NOMO-1 (cell line): ENCODE measurements around the gene CWC27.

Source experiments
- DNase-seq, 2 experiments: peaks; one replicate each; lab custom pipeline; 2025; ENCODE audit not compliant: unreplicated experiment in 2 of 2; lab: John Stamatoyannopoulos, UW

The CWC27 gene

GRCh38 chr5:65030056-65030455, 261.3 kb downstream of the CWC27 start:
- DNase-seq, result no peak

GRCh38 chr5:65032250-65032649, 263.5 kb downstream of the CWC27 start:
- DNase-seq, result no peak

GRCh38 chr5:65034029-65034812, 265.5 kb downstream of the CWC27 start:
- DNase-seq, result no peak

DNA sequence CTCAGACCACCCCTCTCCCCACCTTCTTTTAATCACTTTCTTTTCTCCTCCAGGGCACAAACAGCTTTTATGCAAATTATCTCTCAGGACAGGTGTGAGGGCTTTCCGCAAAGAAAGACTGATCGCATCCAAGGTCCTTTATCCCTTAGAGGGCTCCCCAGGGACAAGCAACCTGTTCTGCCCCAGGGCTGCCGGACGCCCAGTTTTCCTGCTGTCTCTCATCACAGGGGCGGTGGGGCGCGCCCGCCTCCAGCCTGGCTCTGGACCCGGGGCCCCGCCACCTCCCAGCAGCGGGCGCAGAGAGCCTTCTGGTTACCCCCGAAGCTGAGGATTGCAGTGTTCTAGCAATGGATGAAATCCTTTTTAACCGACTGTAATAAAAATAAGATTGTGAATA, 266.1 kb downstream of the CWC27 start:
- no peak for DNase-seq

- DNase-seq, result peak; percentile 74 to 85
Measured at GRCh38 chr5:65035211-65036206, 266.8 kb downstream of the CWC27 start.

DNA sequence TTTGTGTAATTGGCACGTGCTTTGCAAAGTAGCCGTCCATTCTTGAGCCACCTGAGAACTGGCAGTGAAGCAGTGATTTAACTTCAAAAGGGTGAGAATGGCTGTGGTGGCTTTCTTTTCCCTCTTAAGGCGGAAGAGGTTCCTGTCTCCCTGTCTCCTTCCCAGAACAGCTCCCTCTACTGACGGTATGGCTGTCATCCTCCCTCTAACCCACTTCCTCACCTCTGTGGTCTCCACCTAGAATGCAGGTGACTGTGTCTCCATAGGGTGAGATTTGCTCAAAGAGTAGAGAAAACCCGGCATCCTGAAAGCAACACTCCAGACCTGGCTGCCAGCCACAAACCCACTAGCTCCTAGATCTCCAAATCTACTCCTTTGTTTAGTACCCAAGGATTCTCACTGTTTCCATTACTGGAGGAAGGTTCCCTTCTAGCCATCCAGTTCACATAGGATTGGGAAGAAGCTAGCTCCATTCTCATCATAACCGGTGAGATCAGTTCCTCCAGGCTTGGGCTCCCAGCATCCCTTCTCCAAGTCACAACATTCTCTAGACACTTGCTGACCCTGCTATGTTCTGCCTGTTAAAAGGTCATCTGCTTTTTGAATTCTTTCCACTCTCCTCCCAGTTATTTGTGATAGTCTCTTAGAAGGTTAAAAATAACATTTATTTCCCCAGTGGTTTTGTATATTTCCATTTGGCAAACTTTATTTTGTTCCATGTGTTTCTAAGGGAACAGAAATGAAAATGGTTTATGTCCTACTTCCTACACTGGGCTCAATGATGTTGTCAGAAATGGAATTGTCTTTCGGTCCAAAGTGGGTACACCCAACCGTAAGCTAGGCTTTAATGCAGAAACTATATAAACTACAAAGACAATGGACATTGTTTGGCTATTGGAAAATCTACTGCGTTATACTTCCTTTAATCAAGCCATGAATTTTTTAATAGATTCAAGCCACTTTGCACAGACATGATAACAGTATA, 269.4 kb downstream of the CWC27 start:
- no peak for DNase-seq

- peak; percentile 24 to 31 for DNase-seq
Measured at GRCh38 chr5:65041296-65042158, 272.8 kb downstream of the CWC27 start.

DNA sequence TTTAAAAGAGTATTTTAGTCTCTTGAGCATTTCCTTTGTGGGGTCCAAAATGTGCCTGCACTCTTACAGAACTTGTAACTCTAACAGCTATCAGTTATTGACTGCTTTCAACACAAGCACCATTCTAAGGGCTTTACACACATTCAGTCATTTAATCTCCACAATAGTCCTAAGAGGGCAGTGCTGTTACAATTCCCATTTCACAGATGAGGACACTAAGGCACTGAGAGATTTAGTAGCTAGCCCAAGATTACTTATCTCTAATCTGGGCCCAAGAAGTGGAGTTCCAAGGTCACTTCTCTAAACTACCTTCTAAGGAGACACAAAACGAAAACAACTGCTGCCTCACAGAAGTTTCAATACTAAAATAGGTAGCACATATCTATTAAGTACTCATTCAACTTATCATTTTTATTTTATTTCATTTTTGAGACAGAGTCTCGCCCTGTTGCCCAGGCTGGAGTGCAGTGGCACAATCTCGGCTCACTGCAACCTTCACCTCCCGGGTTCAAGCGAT, 275.2 kb downstream of the CWC27 start:
- DNase-seq, result no peak

DNA sequence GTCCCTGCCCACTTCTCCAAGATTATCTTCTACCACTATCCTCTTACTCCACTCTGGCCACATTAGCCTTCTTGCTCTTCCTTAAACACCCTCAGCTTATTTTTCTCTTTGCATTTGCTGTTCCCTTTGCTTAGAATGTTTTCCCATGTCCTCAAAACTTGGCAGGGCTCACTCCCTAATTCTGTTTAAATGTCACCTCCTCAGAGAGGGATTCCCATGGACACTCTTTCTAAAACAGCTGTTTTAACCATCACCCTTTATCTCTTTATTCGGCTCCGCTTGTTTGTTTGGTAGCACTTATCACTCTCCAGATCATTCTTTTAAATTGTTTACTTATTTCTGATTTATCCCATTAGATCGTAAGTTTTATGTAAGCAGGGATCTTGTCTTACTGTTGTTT, 278.5 kb downstream of the CWC27 start:
- no peak for DNase-seq

GRCh38 chr5:65047948-65048690, 279.4 kb downstream of the CWC27 start:
- DNase-seq, result no peak

GRCh38 chr5:65050140-65050539, 281.4 kb downstream of the CWC27 start:
- DNase-seq, result no peak

DNA sequence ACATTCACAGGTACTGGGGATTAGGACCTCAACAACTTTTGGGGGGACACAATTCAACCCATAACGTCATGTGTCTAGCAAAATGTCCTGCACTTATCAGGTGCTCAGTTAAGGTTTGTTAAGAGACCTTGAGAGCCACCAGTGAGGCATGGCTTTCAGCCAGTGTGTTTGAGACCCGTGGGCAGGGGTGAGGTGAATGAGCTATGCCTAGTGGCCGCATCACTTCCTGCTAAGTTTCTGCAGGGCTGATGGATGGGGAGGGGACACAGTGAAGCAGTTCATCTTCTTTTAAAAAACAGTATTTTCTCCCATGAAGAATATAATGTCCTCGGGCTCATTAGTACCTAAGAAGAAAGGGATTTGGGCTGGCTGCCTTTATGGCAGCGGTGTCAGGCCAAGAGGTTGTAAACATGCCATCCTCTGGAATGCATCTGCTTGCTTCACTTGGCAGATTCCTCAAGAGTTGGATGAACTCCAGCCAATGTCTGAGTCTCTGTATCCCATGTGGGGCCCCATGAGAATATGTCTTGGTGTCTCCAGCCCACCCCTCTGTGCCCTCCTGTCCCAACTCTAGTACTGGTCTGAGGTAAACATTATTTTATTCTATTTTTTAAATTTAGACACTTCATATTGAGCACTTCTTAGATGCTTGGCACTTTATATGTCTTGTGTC, 282.2 kb downstream of the CWC27 start:
- DNase-seq, result no peak

DNA sequence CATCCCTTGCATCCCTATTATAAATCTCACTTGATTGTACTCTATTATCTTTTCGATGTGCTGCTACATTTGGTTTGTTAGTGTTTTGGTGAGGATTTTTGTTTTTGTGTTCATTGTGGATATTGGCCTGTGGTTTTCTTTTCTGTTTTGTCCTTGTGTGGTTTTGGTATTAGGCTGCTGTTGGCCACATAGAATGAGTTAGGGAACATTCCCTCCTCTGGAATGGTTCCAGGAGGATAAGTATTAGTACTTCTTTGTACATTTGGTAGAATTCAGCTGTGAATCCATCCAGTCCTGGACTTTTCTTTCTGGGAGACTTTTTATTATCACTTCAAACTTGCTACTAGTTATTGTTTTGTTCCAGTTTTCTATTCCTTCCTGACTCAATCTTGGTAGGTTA, 287.2 kb downstream of the CWC27 start:
- no peak for DNase-seq

- DNase-seq, result no peak
Measured at GRCh38 chr5:65059681-65060598, 291.2 kb downstream of the CWC27 start.

DNA sequence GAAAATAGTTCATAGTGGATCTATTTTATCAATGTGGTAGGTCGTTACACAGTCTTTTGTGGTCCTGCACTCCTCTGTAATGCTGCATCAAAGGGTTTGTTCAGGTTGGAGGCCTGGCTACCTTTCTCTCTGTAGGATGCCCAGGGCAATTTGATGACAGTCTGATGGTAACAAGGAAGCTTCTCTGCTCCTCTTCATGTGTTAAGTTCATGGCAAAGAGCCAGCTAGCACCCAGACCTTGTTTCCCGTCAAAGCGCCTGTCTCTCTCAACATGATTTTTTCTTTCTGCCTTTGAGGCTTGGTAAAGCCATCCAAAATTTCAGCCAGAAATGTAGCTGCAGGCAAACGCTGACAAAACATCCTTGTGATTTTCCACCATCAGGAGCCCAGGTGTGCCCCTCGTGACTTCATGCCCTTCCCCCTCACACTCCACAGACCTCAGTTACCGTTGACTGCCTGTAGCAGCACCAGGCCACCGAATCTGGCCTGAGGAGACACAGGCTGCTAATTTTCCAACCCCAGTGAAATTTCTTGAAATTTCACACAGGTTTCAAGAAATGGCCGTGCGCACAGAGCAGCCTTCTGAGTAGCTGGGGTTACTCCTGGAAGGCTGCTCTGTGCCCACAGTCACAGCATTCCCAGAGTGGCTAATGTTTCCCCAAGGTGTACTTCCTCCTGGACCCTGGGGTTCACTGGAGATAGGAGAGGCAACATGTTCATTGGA, 292.7 kb downstream of the CWC27 start:
- DNase-seq, result no peak

GRCh38 chr5:65061974-65062353, 293.2 kb downstream of the CWC27 start:
- no peak for DNase-seq
